Islet of Langerhans (tissue), 1 donor: ENCODE data around the gene TMPRSS5.
"Not testable (repeated sequence)": the region's sequence is repeated elsewhere in the genome, so short reads cannot be mapped to it uniquely, and the experiment has no call there.

Experiments used
- FAIRE-seq: peaks from one replicate; lab custom pipeline; 2011; peaks lifted over from hg19 to GRCh38; lab: Jason Lieb, UNC

TMPRSS5 gene

DNA sequence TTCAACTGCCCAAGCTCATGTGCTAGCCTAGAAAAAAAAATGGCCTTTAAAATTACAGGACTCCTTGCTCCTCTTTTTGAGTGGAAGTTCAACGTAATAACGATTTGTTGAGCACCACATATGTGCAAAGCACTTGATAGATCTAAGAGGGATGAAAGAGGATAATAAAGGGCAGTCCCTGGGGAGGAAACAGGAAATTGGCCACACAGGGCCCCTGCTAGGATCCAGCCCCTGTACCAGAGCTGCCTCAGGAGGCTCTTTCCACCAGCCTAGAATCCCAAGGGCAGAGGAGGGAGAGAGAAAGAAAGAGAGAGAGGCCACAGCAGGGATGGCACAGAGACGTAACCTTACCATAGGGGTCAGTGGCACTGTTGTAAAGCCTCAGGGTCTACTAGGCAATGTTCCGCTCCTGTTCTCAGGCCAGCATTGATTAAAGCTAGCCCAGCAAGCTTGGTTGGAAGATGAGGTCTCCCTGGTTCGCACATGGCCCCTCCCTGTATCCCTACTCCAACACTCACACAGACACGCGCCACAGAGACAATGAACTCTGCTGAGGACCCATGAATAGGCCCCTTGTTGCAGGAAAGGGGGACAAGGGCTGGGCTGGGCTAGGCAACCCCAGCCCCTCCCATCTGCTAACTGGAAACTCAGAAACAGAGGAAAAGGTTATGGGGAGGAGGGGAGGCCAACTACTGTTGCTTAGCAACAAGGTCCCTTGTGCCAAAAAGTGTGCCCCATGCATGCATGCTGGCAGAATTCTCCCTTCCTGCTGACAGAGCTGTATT lies at the start of gene TMPRSS5:
TMPRSS5 (minus strand) TSS at position 438 of the 785 bp plus-strand sequence; CDS start at position 354, 84 bp downstream.
- no peak for FAIRE-seq

- no peak for FAIRE-seq
Observed at GRCh38 chr11:113752932-113753331, 46.8 kb upstream of the TMPRSS5 start.

GRCh38 chr11:113736323-113736722 lies 30.2 kb upstream of the TMPRSS5 start:
- no peak for FAIRE-seq

DNA sequence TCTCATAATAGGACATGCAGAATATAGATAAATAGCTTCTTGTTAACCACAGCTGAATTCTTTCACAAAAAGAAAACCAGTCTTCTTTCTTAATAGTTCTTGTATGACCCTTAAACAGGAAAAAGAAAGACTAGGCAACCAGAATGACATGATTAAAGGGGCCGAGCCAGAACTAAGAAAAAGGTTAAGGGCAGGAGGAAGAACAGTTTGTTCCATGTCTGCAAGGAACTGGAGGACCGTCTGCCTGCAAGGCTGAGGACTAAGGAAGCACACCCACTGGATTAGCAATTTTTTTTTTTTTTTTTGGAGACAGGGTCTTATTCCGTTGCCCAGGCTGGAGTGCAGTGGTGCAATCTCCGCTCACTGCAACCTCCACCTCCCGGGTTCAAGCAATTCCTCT lies 26.0 kb upstream of the TMPRSS5 start:
- FAIRE-seq = no peak

- peak; percentile 80 for FAIRE-seq
Observed at GRCh38 chr11:113730887-113731726, 25.0 kb upstream of the TMPRSS5 start.

- FAIRE-seq = no peak
Observed at GRCh38 chr11:113729456-113729855, 23.3 kb upstream of the TMPRSS5 start.

DNA sequence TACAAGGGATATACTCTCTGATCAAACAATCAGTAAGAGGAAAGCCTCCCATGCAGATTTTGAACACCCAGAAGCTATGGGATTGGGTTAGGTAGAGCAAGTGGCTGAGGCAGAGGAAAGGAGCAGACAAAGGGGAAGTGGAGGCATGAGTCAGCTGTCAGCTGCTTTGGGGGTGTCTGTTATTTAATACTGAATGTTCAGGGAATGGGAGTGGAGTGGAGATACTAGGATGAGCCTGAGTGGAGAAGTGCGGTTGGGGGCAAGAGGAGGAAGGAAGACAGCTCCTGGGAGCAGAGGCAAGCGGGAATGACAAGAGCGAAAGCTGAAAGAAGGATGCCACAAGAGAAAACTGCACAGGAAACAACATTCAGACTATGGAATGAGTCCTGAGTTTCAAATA lies 22.7 kb upstream of the TMPRSS5 start:
- no peak for FAIRE-seq

DNA sequence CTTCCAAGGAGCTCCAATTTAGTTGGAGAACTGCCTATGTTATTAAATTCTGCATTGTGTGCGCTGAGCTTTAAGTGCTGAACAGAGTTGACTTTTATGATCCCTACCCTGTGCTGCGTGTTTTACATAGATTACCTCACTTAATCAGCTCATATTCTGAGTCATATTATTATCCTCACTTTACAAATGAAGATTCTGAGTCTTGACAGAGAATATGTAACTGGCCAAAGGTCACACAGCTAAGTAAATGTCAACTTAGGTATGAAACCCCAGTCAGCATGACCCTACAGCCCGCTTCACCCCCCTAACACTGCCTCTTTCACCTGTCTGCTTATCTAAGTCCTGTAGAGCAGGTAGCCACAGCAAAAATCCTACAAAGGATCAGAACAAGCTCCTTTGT lies 19.8 kb upstream of the TMPRSS5 start:
- no peak for FAIRE-seq

DNA sequence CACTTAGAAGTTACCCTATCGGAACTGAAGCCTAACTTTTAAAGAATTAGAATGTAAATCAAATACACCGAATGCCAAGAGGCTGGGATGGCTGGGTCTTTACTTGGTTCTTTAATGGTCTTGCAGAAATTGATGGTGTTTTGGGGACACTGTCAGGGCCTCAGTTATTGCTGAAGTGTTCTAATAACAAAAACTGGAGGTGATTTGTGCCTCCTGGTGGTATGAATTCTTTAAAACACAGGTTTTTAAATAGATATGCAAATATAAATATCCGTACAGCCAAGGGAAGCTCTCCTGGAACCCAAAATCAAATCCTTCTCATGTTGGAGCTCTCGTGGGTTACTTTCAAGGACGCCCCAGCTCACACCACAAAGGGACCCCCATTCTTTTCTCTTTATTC lies 19.3 kb upstream of the TMPRSS5 start:
- no peak for FAIRE-seq

DNA sequence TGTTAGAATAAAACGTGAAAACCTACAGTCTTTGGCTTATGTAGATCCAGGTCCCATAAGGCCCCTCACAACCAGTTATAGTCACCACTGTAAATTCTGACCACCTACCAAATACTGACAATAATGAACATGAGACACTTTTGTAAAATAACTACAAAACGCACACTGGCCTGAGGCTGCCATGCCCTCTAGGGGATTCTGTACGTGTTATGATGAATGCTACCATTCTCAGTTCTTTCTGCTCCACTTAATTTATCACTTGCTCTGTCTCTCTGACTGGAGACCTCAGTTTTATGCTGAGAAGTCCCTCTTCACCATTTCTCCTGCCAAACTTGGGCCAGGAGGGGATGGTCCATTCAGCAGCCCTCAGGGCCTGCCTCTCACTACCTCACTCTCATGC lies 18.7 kb upstream of the TMPRSS5 start:
- FAIRE-seq = no peak

GRCh38 chr11:113723787-113724186 lies 17.7 kb upstream of the TMPRSS5 start:
- FAIRE-seq = no peak

DNA sequence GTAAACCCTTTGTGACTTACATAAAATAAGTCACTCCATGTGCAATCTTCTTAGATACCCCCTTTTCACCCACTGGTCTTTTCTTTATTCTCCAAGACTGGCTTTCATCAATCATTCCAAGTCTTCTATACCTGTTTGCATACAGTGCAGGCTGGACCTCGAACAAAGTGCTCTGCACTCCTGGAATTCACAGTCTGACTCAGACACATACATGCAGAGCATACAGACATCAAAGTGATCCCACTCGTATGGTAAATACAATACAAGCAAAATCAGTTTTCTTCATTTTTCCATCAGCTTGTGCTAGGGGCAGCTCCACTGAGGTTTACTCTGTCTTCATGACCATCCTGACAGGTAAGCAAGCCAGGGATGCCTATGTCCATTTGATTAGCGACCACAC lies 16.8 kb upstream of the TMPRSS5 start:
- FAIRE-seq = no peak

DNA sequence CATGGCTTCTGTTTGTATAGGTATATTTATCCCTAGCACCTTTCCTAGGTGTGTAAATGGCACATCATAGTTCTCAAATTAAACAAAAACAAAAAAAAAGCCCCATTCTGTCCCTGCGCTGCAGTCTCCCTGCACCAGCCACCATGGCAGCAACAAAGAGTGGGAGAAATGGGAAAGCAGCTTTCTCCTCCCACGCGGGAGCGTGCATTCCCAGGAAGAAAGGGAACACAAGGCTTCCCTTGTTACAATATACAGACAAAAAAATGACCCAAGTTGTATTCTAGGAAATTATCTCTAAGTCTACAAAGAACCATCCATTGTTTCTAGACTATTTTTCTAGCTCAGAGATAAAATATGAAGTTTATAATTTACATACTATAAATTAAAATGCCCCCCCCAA lies 16.1 kb upstream of the TMPRSS5 start:
- FAIRE-seq = no peak

DNA sequence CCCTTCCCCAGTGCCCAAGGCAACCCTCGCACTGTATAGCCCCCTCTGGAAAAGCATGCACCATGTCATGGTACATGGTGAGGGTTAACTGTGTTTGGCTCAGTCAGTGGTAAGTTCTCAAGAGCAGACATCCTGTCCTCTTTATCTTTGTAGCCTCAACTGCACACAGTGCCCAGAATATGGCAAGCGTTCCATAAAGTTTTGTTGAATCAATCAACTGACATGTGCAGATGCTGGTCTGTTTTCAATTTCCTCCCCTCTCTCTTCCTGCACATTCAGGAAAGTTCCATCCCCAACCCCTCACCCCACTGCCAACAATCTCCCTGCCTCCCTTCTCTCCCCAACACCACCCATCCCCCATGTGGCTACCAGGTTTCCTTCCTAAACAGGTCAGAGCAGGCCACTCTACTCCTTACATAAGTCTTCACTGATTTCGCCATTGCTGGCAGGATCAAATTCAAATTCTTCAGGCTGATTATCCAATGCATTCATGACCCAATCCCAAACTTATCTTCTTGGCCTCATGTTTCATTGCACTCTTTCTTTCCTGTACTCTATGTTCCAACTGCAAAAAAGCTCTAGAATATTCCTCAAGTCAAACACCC lies 15.5 kb upstream of the TMPRSS5 start:
- no peak for FAIRE-seq

- FAIRE-seq = not testable (repeated sequence)
Observed at GRCh38 chr11:113720478-113720877, 14.4 kb upstream of the TMPRSS5 start.

DNA sequence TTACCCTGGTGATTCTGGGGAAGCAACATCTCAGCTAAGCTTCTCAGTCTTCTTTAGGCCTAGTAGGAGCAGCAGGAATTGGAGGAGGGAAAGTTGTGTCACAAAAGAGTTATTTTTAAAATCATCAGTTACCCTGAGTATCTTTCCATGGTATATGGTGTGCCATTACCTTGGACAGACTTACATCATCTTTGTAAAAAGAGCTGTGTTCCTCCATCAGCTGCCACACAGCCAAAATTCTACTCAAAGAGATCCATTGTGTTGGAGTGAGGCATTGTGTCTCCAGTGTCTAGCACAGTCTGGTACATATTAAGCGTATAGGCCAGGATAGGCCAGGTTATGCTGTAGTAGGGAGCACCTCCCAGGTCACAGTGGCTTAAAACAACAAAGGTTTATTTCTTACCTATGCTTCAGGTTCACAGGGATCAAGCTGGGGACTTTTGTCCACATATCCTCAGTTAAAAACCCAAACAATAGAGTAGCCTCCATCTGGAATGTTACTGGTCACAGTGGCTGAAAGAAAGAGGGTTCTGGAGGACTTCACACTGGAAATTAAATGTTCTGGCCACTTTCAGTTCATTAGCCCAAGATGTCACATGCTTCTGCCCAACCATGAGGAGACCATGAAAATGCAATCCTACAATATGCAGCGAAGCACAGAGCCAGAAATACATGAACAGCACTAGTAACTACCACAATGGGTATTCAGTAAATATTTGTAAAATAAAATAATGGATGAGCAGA lies 9.9 kb upstream of the TMPRSS5 start:
- no peak for FAIRE-seq

DNA sequence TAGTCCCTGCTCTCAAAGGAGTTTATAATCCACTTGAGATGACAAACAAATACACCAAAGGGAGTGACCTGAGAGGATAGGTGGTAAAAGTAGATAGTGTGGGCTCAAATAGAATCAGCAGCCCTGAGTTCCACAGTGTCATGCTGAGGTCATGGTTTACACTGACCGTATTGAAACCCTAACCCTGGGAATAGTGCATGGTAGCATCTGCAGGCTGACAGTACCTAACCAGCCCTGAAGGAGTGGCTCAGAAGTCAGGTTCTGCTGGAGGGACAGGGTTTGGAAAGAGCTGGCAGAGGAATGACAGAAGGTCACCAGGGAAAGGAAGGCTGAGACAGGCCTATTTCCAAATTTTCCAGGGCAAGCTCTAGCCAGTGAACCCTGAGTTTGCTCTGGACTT lies 9.2 kb upstream of the TMPRSS5 start:
- FAIRE-seq = no peak

DNA sequence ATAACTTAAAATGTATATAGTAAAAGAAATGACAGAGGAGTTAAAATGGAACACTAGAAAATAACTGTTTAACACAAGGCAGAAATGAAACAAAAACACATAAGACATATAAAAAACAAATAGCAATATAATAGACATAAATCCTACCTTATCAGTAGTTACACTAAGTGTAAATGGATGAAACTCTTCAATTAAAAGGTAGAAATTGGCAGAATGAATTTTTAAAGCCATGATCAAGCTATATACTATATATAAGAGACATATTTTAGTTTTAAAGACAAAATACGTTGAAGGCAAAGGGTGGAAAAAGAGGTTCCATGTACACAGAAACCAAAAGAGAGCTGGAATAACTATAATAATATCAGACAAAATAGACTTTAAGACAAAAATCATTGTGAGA lies 4.9 kb upstream of the TMPRSS5 start:
- no peak for FAIRE-seq

- FAIRE-seq = not testable (repeated sequence)
Observed at GRCh38 chr11:113703551-113703950, 2.6 kb downstream of the TMPRSS5 start.

- FAIRE-seq = no peak
Observed at GRCh38 chr11:113701491-113701890, 4.6 kb downstream of the TMPRSS5 start.

DNA sequence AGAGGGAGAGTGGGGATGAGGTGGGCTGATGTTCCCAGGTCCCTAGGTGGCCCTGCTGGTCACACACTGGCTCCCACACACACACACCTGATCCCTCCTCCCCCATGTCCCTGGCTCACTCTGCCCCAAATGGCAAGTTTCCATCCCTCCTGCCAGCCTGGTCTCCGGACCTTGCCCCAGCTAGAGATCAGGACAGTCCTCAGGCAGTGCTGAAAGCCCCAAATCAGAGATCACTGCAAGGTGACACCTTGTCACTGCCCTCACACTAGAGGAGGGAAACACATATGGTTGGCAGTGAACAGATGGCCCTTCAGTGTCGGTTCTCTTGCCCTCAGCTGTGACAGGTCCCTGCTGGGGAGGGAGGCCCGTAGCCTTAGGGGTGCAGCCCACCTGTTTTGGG lies 7.6 kb downstream of the TMPRSS5 start:
- no peak for FAIRE-seq

- no peak for FAIRE-seq
Observed at GRCh38 chr11:113697756-113698407, 8.2 kb downstream of the TMPRSS5 start.
